GM18499 (cell line): ENCODE measurements around the gene RBMS1.

Source experiments
- ATAC-seq: cut with Tn5 transposase; IDR thresholded peaks from one replicate; pipeline ENCODE4 v1.9.1; 2021; ENCODE audit warnings: moderate number of reproducible peaks; ENCODE audit not compliant: insufficient read depth, unreplicated experiment

The RBMS1 gene

GRCh38 chr2:160417745-160418397, 75.7 kb downstream of the RBMS1 start:
- no peak for ATAC-seq

- no peak for ATAC-seq
These were observed 77.6 kb downstream of the RBMS1 start for GRCh38 chr2:160415991-160416390.

GRCh38 chr2:160411955-160412354, 81.7 kb downstream of the RBMS1 start:
- ATAC-seq: no peak

- no peak for ATAC-seq
These were observed 82.4 kb downstream of the RBMS1 start for GRCh38 chr2:160411167-160411566.

- no peak for ATAC-seq
These were observed 84.1 kb downstream of the RBMS1 start for GRCh38 chr2:160409480-160409879.

- no peak for ATAC-seq
These were observed 84.7 kb downstream of the RBMS1 start for GRCh38 chr2:160408959-160409291.

- ATAC-seq: no peak
These were observed 85.2 kb downstream of the RBMS1 start for GRCh38 chr2:160408173-160408958.

- ATAC-seq: no peak
These were observed 86.0 kb downstream of the RBMS1 start for GRCh38 chr2:160407393-160408172.

GRCh38 chr2:160406591-160407392, 86.8 kb downstream of the RBMS1 start:
- no peak for ATAC-seq

GRCh38 chr2:160405077-160405867, 88.3 kb downstream of the RBMS1 start:
- ATAC-seq: no peak

- ATAC-seq: no peak
These were observed 90.3 kb downstream of the RBMS1 start for GRCh38 chr2:160402997-160403979.

- no peak for ATAC-seq
These were observed 91.1 kb downstream of the RBMS1 start for GRCh38 chr2:160402501-160402900.

- no peak for ATAC-seq
These were observed 91.7 kb downstream of the RBMS1 start for GRCh38 chr2:160401895-160402294.

GRCh38 chr2:160399880-160400279, 93.7 kb downstream of the RBMS1 start:
- ATAC-seq: no peak

- no peak for ATAC-seq
These were observed 96.1 kb downstream of the RBMS1 start for GRCh38 chr2:160397530-160397865.

GRCh38 chr2:160394153-160394552, 99.5 kb downstream of the RBMS1 start:
- peak; percentile 99 for ATAC-seq

- no peak for ATAC-seq
These were observed 101.4 kb downstream of the RBMS1 start for GRCh38 chr2:160392201-160392600.

GRCh38 chr2:160390544-160391455, 102.8 kb downstream of the RBMS1 start:
- no peak for ATAC-seq
